GM19023 (cell line): ENCODE data around the gene PGBD5.

ENCODE experiments used
- ATAC-seq: cut with Tn5 transposase; IDR thresholded peaks from one replicate; pipeline ENCODE4 v1.9.1; 2021; ENCODE audit warnings: mild to moderate bottlenecking, moderate library complexity; ENCODE audit not compliant: unreplicated experiment

The PGBD5 gene

GRCh38 chr1:230351983-230352382 lies 74.1 kb downstream of the PGBD5 start:
- ATAC-seq: no peak

- ATAC-seq: no peak
These were observed 74.6 kb downstream of the PGBD5 start for GRCh38 chr1:230351514-230351913.

GRCh38 chr1:230350208-230350921 lies 75.8 kb downstream of the PGBD5 start:
- no peak for ATAC-seq

- ATAC-seq: no peak
These were observed 77.1 kb downstream of the PGBD5 start for GRCh38 chr1:230349020-230349393.

- no peak for ATAC-seq
These were observed 77.6 kb downstream of the PGBD5 start for GRCh38 chr1:230348386-230349019.

- no peak for ATAC-seq
These were observed 78.2 kb downstream of the PGBD5 start for GRCh38 chr1:230347896-230348295.

- no peak for ATAC-seq
These were observed 80.8 kb downstream of the PGBD5 start for GRCh38 chr1:230345139-230345885.

GRCh38 chr1:230342699-230343098 lies 83.4 kb downstream of the PGBD5 start:
- no peak for ATAC-seq

- no peak for ATAC-seq
These were observed 84.1 kb downstream of the PGBD5 start for GRCh38 chr1:230342019-230342418.

GRCh38 chr1:230341162-230341546 lies 85.0 kb downstream of the PGBD5 start:
- no peak for ATAC-seq

- no peak for ATAC-seq
These were observed 85.5 kb downstream of the PGBD5 start for GRCh38 chr1:230340526-230341161.

- ATAC-seq: no peak
These were observed 87.1 kb downstream of the PGBD5 start for GRCh38 chr1:230339033-230339432.

- no peak for ATAC-seq
These were observed 88.9 kb downstream of the PGBD5 start for GRCh38 chr1:230337266-230337665.

- no peak for ATAC-seq
These were observed 90.1 kb downstream of the PGBD5 start for GRCh38 chr1:230335861-230336522.

GRCh38 chr1:230334447-230334837 lies 91.7 kb downstream of the PGBD5 start:
- no peak for ATAC-seq

- no peak for ATAC-seq
These were observed 92.3 kb downstream of the PGBD5 start for GRCh38 chr1:230333590-230334446.

- ATAC-seq: no peak
These were observed 93.5 kb downstream of the PGBD5 start for GRCh38 chr1:230332575-230333066.

GRCh38 chr1:230332061-230332460 lies 94.1 kb downstream of the PGBD5 start:
- ATAC-seq: no peak

- ATAC-seq: no peak
These were observed 96.0 kb downstream of the PGBD5 start for GRCh38 chr1:230330157-230330556.
